ENCODE data around the gene AGBL4.

DNA sequence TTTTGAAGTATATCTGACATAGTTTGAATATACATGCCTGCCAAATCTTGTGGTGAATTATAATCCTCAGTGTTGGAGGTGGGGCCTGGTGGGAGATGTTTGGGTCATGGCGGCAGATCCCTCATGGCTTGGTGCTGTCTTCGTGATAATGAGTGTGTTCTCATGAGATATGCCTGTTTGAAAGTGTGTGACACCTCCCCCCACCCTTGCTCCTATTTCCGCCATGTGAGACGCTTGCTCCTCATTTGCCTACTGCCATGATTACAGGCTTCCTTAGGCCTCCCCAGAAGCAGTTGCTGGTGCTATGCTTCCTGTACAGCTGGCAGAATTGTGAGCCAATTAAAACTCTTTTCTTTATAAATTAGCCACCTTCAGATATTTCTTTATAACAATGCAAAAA lies 810.5 kb downstream of the AGBL4 start:
- TF ChIP-seq ZNF70 (CRISPR knock-in tag; IDR thresholded peaks at IDR 0.05) (no peak), ZFP3 (CRISPR knock-in tag; IDR thresholded peaks at IDR 0.05) (no peak), TOX (CRISPR knock-in tag; IDR thresholded peaks at IDR 0.05; ENCODE audit: borderline replicate concordance) (no peak)
